ENCODE measurements around the gene MAP1LC3B2. TPM values are rescaled to one million over a fixed set of nuclear protein-coding genes. Genes with fewer than 3 reads are reported as not detected.

Gene MAP1LC3B2
- total and polyA plus RNA-seq, 10 of the 15 experiments (the other 5 are each of a cell fraction or from before 2014, with no cell fraction given), result 0.23 to 2.7 (median 0.72) TPM; not detected in 3

- TF ChIP-seq CEBPZ (IDR thresholded peaks at IDR 0.05; ENCODE audit: low read depth, low read length), result no peak
- TF ChIP-seq ZNF207 (IDR thresholded peaks at IDR 0.05; ENCODE audit: borderline replicate concordance), result peak; percentile 96
- no peak for TF ChIP-seq IRF3 (IDR thresholded peaks at IDR 0.05)
- TF ChIP-seq RCOR1 (conservative IDR thresholded peaks at IDR 0.05; ENCODE audit: low read depth, low read length), result no peak; the same call in none of the 2 replicates
- TF ChIP-seq ASH2L (IDR thresholded peaks at IDR 0.05; ENCODE audit: borderline replicate concordance, low read depth), result peak; percentile 99; the same call in 1 of the 2 replicates
- TF ChIP-seq ZZZ3 (IDR thresholded peaks at IDR 0.05; ENCODE audit: control insufficient read depth, insufficient read length, low read depth), result no peak
- peak; percentile 55 for TF ChIP-seq JUNB (IDR thresholded peaks at IDR 0.05)
- no peak for TF ChIP-seq NR2C1 (IDR thresholded peaks at IDR 0.05)
- TF ChIP-seq RUNX3 (IDR thresholded peaks at IDR 0.05; ENCODE audit: low read length), result peak; percentile 73
- no peak for TF ChIP-seq ESRRA (IDR thresholded peaks at IDR 0.05; ENCODE audit: low read length)
- TF ChIP-seq FOS (IDR thresholded peaks at IDR 0.05; ENCODE audit: borderline replicate concordance, extremely low read depth, insufficient read length), result no peak
- TF ChIP-seq RFX5 (IDR thresholded peaks at IDR 0.05; ENCODE audit: low read depth, low read length), result no peak
- TF ChIP-seq CBX3 (IDR thresholded peaks at IDR 0.05; ENCODE audit: borderline replicate concordance, low read depth), result no peak
- TF ChIP-seq YBX1 (IDR thresholded peaks at IDR 0.05), result no peak
- TF ChIP-seq POLR2AphosphoS2 (IDR thresholded peaks at IDR 0.05; ENCODE audit: low read depth, low read length), result no peak
- no peak for TF ChIP-seq KAT2A (conservative IDR thresholded peaks at IDR 0.05; ENCODE audit: control insufficient read depth, low read depth, low read length)
- TF ChIP-seq NFYB (IDR thresholded peaks at IDR 0.05; ENCODE audit: insufficient read depth, low read depth, low read length), result no peak
- TF ChIP-seq E2F8 (IDR thresholded peaks at IDR 0.05; ENCODE audit: low read depth, partially characterized antibody), result no peak
- TF ChIP-seq RELA (IDR thresholded peaks at IDR 0.05; ENCODE audit: borderline replicate concordance, partially characterized antibody), result no peak
- TF ChIP-seq ZBTB33 (IDR thresholded peaks at IDR 0.05), result no peak
- no peak for TF ChIP-seq PAX8 (IDR thresholded peaks at IDR 0.05)
Measured at GRCh38 chr12:116559162-116559935, at the start of gene MAP1LC3B2 (continued).
